ENCODE results near the gene PLCB1.
"Not testable (repeated sequence)": the region's sequence is repeated elsewhere in the genome, so short reads cannot be mapped to it uniquely, and the experiment has no call there.

Gene PLCB1

GRCh38 chr20:8449123-8449522, 317.1 kb downstream of the PLCB1 start:
- Histone ChIP-seq H3K9ac (ENCODE audit: low read length) (no peak overlapping the region), H3K36me3 (ENCODE audit: control insufficient read depth, insufficient read depth, low read length) (no peaks in the 10 kb centered on the region), H3K4me3 (ENCODE audit: low read depth, low read length) (no peak overlapping the region), H3K4me1 (ENCODE audit: control insufficient read depth, insufficient read depth, low read length) (no peaks in the 10 kb centered on the region; the same call in 1 of the 2 replicates), H3K9me3 (ENCODE audit: control insufficient read depth, insufficient read depth, low read depth, low read length) (no peaks in the 10 kb centered on the region), H3K27me3 (ENCODE audit: control insufficient read depth, insufficient read depth, low read length) (no peaks in the 10 kb centered on the region), H3K27ac (ENCODE audit: low read depth, low read length) (no peak overlapping the region)

- Histone ChIP-seq H3K36me3 (ENCODE audit: control insufficient read depth, insufficient read depth, low read length) (no peaks in the 10 kb centered on the region), H3K4me3 (ENCODE audit: low read depth, low read length) (no peak overlapping the region), H3K27ac (ENCODE audit: low read depth, low read length) (no peak overlapping the region), H3K9me3 (ENCODE audit: control insufficient read depth, insufficient read depth, low read depth, low read length) (no peaks in the 10 kb centered on the region), H3K9ac (ENCODE audit: low read length) (no peak overlapping the region), H3K4me1 (ENCODE audit: control insufficient read depth, insufficient read depth, low read length) (no peaks in the 10 kb centered on the region; the same call in 1 of the 2 replicates), H3K27me3 (ENCODE audit: control insufficient read depth, insufficient read depth, low read length) (no peaks in the 10 kb centered on the region)
Measured at GRCh38 chr20:8454137-8454712, 322.2 kb downstream of the PLCB1 start.

- H3K9me3 ChIP-seq (ENCODE audit: control insufficient read depth, insufficient read depth, low read depth, low read length) = no peaks in the 10 kb centered on the region
- H3K36me3 ChIP-seq (ENCODE audit: control insufficient read depth, insufficient read depth, low read length) = no peaks in the 10 kb centered on the region
- H3K27me3 ChIP-seq (ENCODE audit: control insufficient read depth, insufficient read depth, low read length) = no peaks in the 10 kb centered on the region
- no peaks in the 10 kb centered on the region; the same call in 1 of the 2 replicates for H3K4me1 ChIP-seq (ENCODE audit: control insufficient read depth, insufficient read depth, low read length)
- H3K4me3 ChIP-seq (ENCODE audit: low read depth, low read length) = no peak overlapping the region
- no peak overlapping the region for H3K27ac ChIP-seq (ENCODE audit: low read depth, low read length)
- no peak overlapping the region for H3K9ac ChIP-seq (ENCODE audit: low read length)
Measured at GRCh38 chr20:8456765-8457164, 324.7 kb downstream of the PLCB1 start.

GRCh38 chr20:8457978-8458377, 325.9 kb downstream of the PLCB1 start:
- H3K4me1 ChIP-seq (ENCODE audit: control insufficient read depth, insufficient read depth, low read length) = no peaks in the 10 kb centered on the region; the same call in 1 of the 2 replicates
- no peak overlapping the region for H3K9ac ChIP-seq (ENCODE audit: low read length)
- no peak overlapping the region for H3K4me3 ChIP-seq (ENCODE audit: low read depth, low read length)
- H3K27ac ChIP-seq (ENCODE audit: low read depth, low read length) = no peak overlapping the region
- H3K27me3 ChIP-seq (ENCODE audit: control insufficient read depth, insufficient read depth, low read length) = no peaks in the 10 kb centered on the region
- no peaks in the 10 kb centered on the region for H3K36me3 ChIP-seq (ENCODE audit: control insufficient read depth, insufficient read depth, low read length)
- no peaks in the 10 kb centered on the region for H3K9me3 ChIP-seq (ENCODE audit: control insufficient read depth, insufficient read depth, low read depth, low read length)

GRCh38 chr20:8461186-8461585, 329.1 kb downstream of the PLCB1 start:
- no peak overlapping the region for H3K9ac ChIP-seq (ENCODE audit: low read length)
- H3K4me1 ChIP-seq (ENCODE audit: control insufficient read depth, insufficient read depth, low read length) = no peaks in the 10 kb centered on the region
- H3K9me3 ChIP-seq (ENCODE audit: control insufficient read depth, insufficient read depth, low read depth, low read length) = peaks cover 9% of the 10 kb centered on the region
- no peak overlapping the region for H3K4me3 ChIP-seq (ENCODE audit: low read depth, low read length)
- no peaks in the 10 kb centered on the region for H3K36me3 ChIP-seq (ENCODE audit: control insufficient read depth, insufficient read depth, low read length)
- no peaks in the 10 kb centered on the region for H3K27me3 ChIP-seq (ENCODE audit: control insufficient read depth, insufficient read depth, low read length)
- H3K27ac ChIP-seq (ENCODE audit: low read depth, low read length) = no peak overlapping the region

GRCh38 chr20:8464368-8464767, 332.3 kb downstream of the PLCB1 start:
- Histone ChIP-seq H3K36me3 (ENCODE audit: control insufficient read depth, insufficient read depth, low read length) (no peaks in the 10 kb centered on the region), H3K27me3 (ENCODE audit: control insufficient read depth, insufficient read depth, low read length) (no peaks in the 10 kb centered on the region), H3K4me1 (ENCODE audit: control insufficient read depth, insufficient read depth, low read length) (no peaks in the 10 kb centered on the region), H3K9me3 (ENCODE audit: control insufficient read depth, insufficient read depth, low read depth, low read length) (peaks cover 9% of the 10 kb centered on the region), H3K9ac (ENCODE audit: low read length) (no peak overlapping the region), H3K4me3 (ENCODE audit: low read depth, low read length) (no peak overlapping the region), H3K27ac (ENCODE audit: low read depth, low read length) (no peak overlapping the region)

- not testable (repeated sequence) for H3K27me3 ChIP-seq (ENCODE audit: control insufficient read depth, insufficient read depth, low read length); H3K4me1 ChIP-seq (ENCODE audit: control insufficient read depth, insufficient read depth, low read length); H3K27ac ChIP-seq (ENCODE audit: low read depth, low read length); H3K36me3 ChIP-seq (ENCODE audit: control insufficient read depth, insufficient read depth, low read length); H3K9ac ChIP-seq (ENCODE audit: low read length); H3K4me3 ChIP-seq (ENCODE audit: low read depth, low read length); H3K9me3 ChIP-seq (ENCODE audit: control insufficient read depth, insufficient read depth, low read depth, low read length)
Measured at GRCh38 chr20:8466781-8467180, 334.7 kb downstream of the PLCB1 start.

- Histone ChIP-seq H3K9ac (ENCODE audit: low read length) (no peak overlapping the region), H3K9me3 (ENCODE audit: control insufficient read depth, insufficient read depth, low read depth, low read length) (no peaks in the 10 kb centered on the region; the same call in 1 of the 2 replicates), H3K27ac (ENCODE audit: low read depth, low read length) (no peak overlapping the region), H3K4me3 (ENCODE audit: low read depth, low read length) (no peak overlapping the region), H3K4me1 (ENCODE audit: control insufficient read depth, insufficient read depth, low read length) (peaks cover 14% of the 10 kb centered on the region), H3K36me3 (ENCODE audit: control insufficient read depth, insufficient read depth, low read length) (no peaks in the 10 kb centered on the region), H3K27me3 (ENCODE audit: control insufficient read depth, insufficient read depth, low read length) (no peaks in the 10 kb centered on the region)
Measured at GRCh38 chr20:8470156-8470555, 338.1 kb downstream of the PLCB1 start.

- no peak overlapping the region for H3K4me3 ChIP-seq (ENCODE audit: low read depth, low read length)
- H3K27ac ChIP-seq (ENCODE audit: low read depth, low read length) = no peak overlapping the region
- H3K36me3 ChIP-seq (ENCODE audit: control insufficient read depth, insufficient read depth, low read length) = no peaks in the 10 kb centered on the region
- H3K27me3 ChIP-seq (ENCODE audit: control insufficient read depth, insufficient read depth, low read length) = no peaks in the 10 kb centered on the region
- no peaks in the 10 kb centered on the region for H3K9me3 ChIP-seq (ENCODE audit: control insufficient read depth, insufficient read depth, low read depth, low read length)
- H3K4me1 ChIP-seq (ENCODE audit: control insufficient read depth, insufficient read depth, low read length) = peaks cover 14% of the 10 kb centered on the region
- no peak overlapping the region for H3K9ac ChIP-seq (ENCODE audit: low read length)
Measured at GRCh38 chr20:8471465-8471864, 339.4 kb downstream of the PLCB1 start.

- H3K27ac ChIP-seq (ENCODE audit: low read depth, low read length) = no peak overlapping the region
- H3K4me3 ChIP-seq (ENCODE audit: low read depth, low read length) = no peak overlapping the region
- H3K9me3 ChIP-seq (ENCODE audit: control insufficient read depth, insufficient read depth, low read depth, low read length) = no peaks in the 10 kb centered on the region
- H3K27me3 ChIP-seq (ENCODE audit: control insufficient read depth, insufficient read depth, low read length) = no peaks in the 10 kb centered on the region
- H3K36me3 ChIP-seq (ENCODE audit: control insufficient read depth, insufficient read depth, low read length) = no peaks in the 10 kb centered on the region
- H3K4me1 ChIP-seq (ENCODE audit: control insufficient read depth, insufficient read depth, low read length) = peaks cover 14% of the 10 kb centered on the region
- H3K9ac ChIP-seq (ENCODE audit: low read length) = no peak overlapping the region
Measured at GRCh38 chr20:8473459-8473858, 341.4 kb downstream of the PLCB1 start.

- Histone ChIP-seq H3K27me3 (ENCODE audit: control insufficient read depth, insufficient read depth, low read length) (no peaks in the 10 kb centered on the region), H3K9ac (ENCODE audit: low read length) (no peak overlapping the region)
Measured at GRCh38 chr20:8474027-8474668, 342.1 kb downstream of the PLCB1 start.

More at GRCh38 chr20:8474027-8474668, 342.1 kb downstream of the PLCB1 start:
- Histone ChIP-seq H3K9me3 (ENCODE audit: control insufficient read depth, insufficient read depth, low read depth, low read length) (no peaks in the 10 kb centered on the region), H3K4me3 (ENCODE audit: low read depth, low read length) (no peak overlapping the region), H3K4me1 (ENCODE audit: control insufficient read depth, insufficient read depth, low read length) (peaks cover 14% of the 10 kb centered on the region), H3K27ac (ENCODE audit: low read depth, low read length) (no peak overlapping the region), H3K36me3 (ENCODE audit: control insufficient read depth, insufficient read depth, low read length) (no peaks in the 10 kb centered on the region)

All from HUES6 (cell line).